ENCODE measurements around the gene HIPK4. TPM values are rescaled to one million over a fixed set of nuclear protein-coding genes. Genes with fewer than 3 reads are reported as not detected.

The HIPK4 gene
- polyA plus RNA-seq, 2 of the 4 experiments (the other 2 are of a cell fraction) = 0.18 to 0.25 TPM

- TF ChIP-seq RNF2 (IDR thresholded peaks at IDR 0.05; ENCODE audit: borderline replicate concordance, low read depth) (no peak), HOXB5 (CRISPR knock-in tag; IDR thresholded peaks at IDR 0.05) (peak; percentile 67), NPAS2 (CRISPR knock-in tag; IDR thresholded peaks at IDR 0.05; ENCODE audit: borderline replicate concordance) (no peak; the same call in 1 of the 2 replicates)
Observed at GRCh38 chr19:40420766-40421765, 31.1 kb upstream of the HIPK4 start (continued).

- Histone ChIP-seq H3K27ac (peak overlapping the region; percentile 94 to 96), H3K9me3 (no peaks in the 10 kb centered on the region), H3K4me3 (peak overlapping the region; percentile 56), H3K4me2 (peak overlapping the region; percentile 84), H3K4me1 (peaks cover 34% of the 10 kb centered on the region)
- TF ChIP-seq CEBPB (IDR thresholded peaks at IDR 0.05) (no peak), KDM5A (IDR thresholded peaks at IDR 0.05) (no peak), TFCP2L1 (CRISPR knock-in tag; IDR thresholded peaks at IDR 0.05) (no peak), POLR2A (IDR thresholded peaks at IDR 0.05; ENCODE audit: low read length) (no peak), ELK1 (IDR thresholded peaks at IDR 0.05; ENCODE audit: low read depth, low read length) (no peak), CHD2 (IDR thresholded peaks at IDR 0.05; ENCODE audit: low read length, partially characterized antibody) (no peak), PBX3 (IDR thresholded peaks at IDR 0.05) (no peak), RCOR1 (IDR thresholded peaks at IDR 0.05; ENCODE audit: low read depth, low read length) (0 out of 2 replicates have a peak, but pooled peaks have one; percentile 32), FOXS1 (CRISPR knock-in tag; IDR thresholded peaks at IDR 0.05) (no peak), MAX (IDR thresholded peaks at IDR 0.05) (no peak), CHD4 (IDR thresholded peaks at IDR 0.05; ENCODE audit: borderline replicate concordance) (no peak), GATA3 (IDR thresholded peaks at IDR 0.05; ENCODE audit: borderline replicate concordance) (no peak), RARB (CRISPR knock-in tag; IDR thresholded peaks at IDR 0.05) (no peak), PHF8 (IDR thresholded peaks at IDR 0.05; ENCODE audit: borderline replicate concordance, low read depth) (no peak), HEYL (CRISPR knock-in tag; IDR thresholded peaks at IDR 0.05) (no peak), EHF (CRISPR knock-in tag; IDR thresholded peaks at IDR 0.05) (no peak), MYC (IDR thresholded peaks at IDR 0.05; ENCODE audit: borderline replicate concordance, low read length) (peak; percentile 36; the same call in 1 of the 2 replicates), CBX8 (IDR thresholded peaks at IDR 0.05) (no peak)
- FAIRE-seq (no peak), DNase-seq (ENCODE audit: low read depth in 1 of 2, low spot score in 1 of 2) (no peak), ATAC-seq (no peak)
- ChIA-PET CTCF (interaction anchor here (0.6 to 26.4 kb wide), 59 partner anchors 13 to 560 kb away, joined by 3 to 950 read pairs (median 4); partner anchors contain the start of genes BLVRB, C19orf47, PRX and SERTAD1), POLR2A (interaction anchor here (0.6 to 2.9 kb wide), 20 partner anchors 9 to 843 kb away, joined by 3 to 62 read pairs (median 6); partner anchors contain the start of genes BLVRB, C19orf47, PLD3 and SERTAD3)
- 53% methylated on average over 14 of the region's 14 CpGs for WGBS (ENCODE audit: missing lambda C conversion rate)
Observed at GRCh38 chr19:40420451-40420765, 30.4 kb upstream of the HIPK4 start.

GRCh38 chr19:40419780-40420179 lies 29.8 kb upstream of the HIPK4 start:
- Histone ChIP-seq H3K9me3 (no peaks in the 10 kb centered on the region), H3K4me1 (peaks cover 34% of the 10 kb centered on the region), H3K4me3 (no peak overlapping the region), H3K27ac (peak overlapping the region in 1 of 2 experiments; percentile 4; a peak in 1 of 6 replicates), H3K4me2 (no peak overlapping the region)
- TF ChIP-seq ZNF302 (CRISPR knock-in tag; IDR thresholded peaks at IDR 0.05) = no peak
- TF ChIP-seq REST (IDR thresholded peaks at IDR 0.05) = no peak
- ChIA-PET CTCF (interaction anchor here (0.6 to 26.4 kb wide), 38 partner anchors 12 to 559 kb away, joined by 3 to 950 read pairs (median 6); partner anchors contain the start of genes BLVRB, PRX, SERTAD1 and SERTAD3), POLR2A (interaction anchor here (1.2 to 2.9 kb wide), 7 partner anchors 12 to 185 kb away, joined by 5 to 62 read pairs (median 17); partner anchors contain the start of genes BLVRB and SERTAD3)
- 81% methylated on average over 5 of the region's 5 CpGs for WGBS (ENCODE audit: missing lambda C conversion rate)
- FAIRE-seq (no peak), DNase-seq (ENCODE audit: low read depth in 1 of 2, low spot score in 1 of 2) (no peak), ATAC-seq (no peak)
